ENCODE data around the gene GKAP1. TPM values are rescaled to one million over a fixed set of nuclear protein-coding genes. Genes with fewer than 3 reads are reported as not detected.

GKAP1 gene
- total RNA-seq, 4 donors from 2014 or later = 5.0 to 18.9 (median 10.2) TPM

DNA sequence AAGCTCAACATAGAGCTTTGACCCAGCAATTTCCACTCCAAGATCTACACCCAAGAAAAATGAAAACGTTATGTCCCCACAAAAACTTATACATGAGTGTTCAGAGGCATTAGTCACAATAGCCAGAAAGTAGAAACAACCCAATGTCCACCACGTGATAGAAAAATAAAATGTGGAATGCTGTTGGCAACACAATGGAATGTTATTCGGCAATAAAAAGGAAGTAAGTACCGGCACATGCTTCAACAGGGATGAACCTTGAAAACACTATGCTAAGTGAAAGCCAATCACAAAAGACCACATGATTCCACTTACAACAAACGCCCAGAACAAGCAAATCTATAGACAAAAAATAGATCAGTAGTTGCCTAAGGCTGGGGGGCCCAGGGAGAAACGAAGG is 115.8 kb downstream of the GKAP1 start:
- TF ChIP-seq, protein P1, sequence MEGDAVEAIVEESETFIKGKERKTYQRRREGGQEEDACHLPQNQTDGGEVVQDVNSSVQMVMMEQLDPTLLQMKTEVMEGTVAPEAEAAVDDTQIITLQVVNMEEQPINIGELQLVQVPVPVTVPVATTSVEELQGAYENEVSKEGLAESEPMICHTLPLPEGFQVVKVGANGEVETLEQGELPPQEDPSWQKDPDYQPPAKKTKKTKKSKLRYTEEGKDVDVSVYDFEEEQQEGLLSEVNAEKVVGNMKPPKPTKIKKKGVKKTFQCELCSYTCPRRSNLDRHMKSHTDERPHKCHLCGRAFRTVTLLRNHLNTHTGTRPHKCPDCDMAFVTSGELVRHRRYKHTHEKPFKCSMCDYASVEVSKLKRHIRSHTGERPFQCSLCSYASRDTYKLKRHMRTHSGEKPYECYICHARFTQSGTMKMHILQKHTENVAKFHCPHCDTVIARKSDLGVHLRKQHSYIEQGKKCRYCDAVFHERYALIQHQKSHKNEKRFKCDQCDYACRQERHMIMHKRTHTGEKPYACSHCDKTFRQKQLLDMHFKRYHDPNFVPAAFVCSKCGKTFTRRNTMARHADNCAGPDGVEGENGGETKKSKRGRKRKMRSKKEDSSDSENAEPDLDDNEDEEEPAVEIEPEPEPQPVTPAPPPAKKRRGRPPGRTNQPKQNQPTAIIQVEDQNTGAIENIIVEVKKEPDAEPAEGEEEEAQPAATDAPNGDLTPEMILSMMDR (IDR thresholded peaks at IDR 0.05) = no peak
- ATAC-seq (ENCODE audit: low FRiP score) (peak; percentile 48), DNase-seq (ENCODE audit: low spot score) (no peak)

DNA sequence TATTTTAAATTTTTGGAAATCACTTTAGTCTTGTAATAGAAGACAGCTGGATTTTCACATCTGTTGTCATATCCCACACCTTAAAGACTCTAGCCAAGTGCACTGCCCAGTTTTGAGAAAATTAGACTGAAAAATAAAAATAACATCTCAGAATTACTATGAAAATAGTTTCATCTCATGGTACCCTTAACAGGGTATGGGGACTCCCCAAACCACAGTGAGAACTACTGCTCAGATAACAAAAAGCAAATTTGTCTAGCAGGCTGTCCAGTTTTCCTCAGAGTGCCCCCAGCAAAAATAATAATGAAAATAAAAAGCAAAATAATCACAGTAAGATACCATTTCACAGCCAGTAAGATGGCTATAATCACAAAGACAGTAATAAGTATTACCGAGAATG is 116.3 kb downstream of the GKAP1 start:
- no peak for DNase-seq (ENCODE audit: low spot score)
- TF ChIP-seq, protein P1 (IDR thresholded peaks at IDR 0.05) = no peak
- ATAC-seq (ENCODE audit: low FRiP score) = no peak

DNA sequence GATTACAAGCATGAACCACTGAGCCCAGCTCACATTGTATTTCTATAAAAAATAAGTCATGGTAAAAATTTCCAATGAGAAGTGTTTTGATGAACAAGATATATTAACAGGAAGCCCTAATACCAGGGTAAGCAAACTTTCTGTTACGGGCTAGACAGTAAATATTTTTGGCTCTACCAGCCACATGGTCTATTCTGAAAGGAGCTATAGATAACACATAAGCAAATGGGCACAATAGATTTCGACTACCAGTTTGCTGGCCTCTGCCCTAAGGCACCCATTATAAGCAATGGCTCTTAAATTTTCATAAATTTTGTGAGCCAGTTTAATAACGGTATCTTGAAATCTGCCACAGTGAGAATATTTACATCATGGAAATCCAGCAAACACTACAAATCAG is 118.0 kb downstream of the GKAP1 start:
- no peak for ATAC-seq (ENCODE audit: low FRiP score)
- TF ChIP-seq, protein P1 (IDR thresholded peaks at IDR 0.05) = no peak

DNA sequence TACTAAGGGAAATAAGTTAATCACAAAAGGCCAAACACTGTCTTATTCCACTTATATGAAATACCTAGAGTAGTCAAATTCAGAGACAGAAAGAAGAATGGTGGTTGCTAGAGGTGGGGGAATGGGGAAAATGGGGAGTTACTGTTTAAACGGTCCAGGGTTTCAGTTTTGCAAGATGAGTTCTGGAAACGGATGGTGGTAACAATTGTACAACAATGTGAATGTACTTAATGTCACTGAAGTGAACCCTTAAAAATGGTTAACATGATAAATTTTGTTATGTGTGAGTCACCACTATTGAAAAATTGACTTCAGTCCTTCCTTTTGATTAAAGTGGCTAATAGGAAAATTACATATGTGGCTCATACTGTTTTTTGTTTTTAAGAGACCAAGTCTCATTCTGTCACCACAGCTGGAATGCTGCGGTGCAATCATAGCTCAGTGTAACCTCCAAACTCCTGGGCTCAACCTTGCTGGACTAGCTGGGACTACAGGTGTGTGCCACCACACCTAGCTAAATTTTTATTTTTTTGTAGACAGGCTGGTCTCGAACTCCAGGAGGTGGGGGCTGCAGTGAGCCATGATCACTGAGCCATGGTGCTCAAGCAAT is 118.5 kb downstream of the GKAP1 start:
- no peak for ATAC-seq (ENCODE audit: low FRiP score)
- TF ChIP-seq, protein P1 (IDR thresholded peaks at IDR 0.05) = no peak
- no peak for DNase-seq (ENCODE audit: low spot score)

More for the DNA sequence above, 118.0 kb downstream of the GKAP1 start:
- no peak for DNase-seq (ENCODE audit: low spot score)

DNA sequence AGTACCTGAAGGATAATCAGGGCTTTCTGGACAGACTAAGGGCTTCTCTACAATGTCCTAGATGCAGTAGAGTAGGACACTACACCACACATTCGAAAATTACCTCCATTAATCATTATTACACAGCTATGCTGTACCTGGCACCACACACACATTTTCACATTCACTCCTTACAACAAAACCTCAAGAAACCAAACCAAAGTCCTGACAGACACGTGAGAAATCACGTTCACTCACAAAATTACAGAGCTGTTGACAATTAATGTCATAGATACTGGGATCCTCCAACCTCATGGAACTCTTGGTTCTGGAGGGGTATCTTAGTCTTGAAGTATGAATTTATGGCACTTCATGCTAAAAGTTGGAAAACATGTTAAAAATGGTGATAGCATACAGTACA is 126.1 kb downstream of the GKAP1 start:
- ATAC-seq (ENCODE audit: low FRiP score) (no peak), DNase-seq (ENCODE audit: low spot score) (no peak)
- TF ChIP-seq, protein P1 (IDR thresholded peaks at IDR 0.05) = no peak

Other genes starting within 250 kb of the GKAP1 start
- 1 to 10 TPM; 5.9 to 9.0 (median 7.7) TPM for gene IDNK, start 194.6 kb downstream of the GKAP1 start, total RNA-seq
- 100 to 1,000 TPM; 107 to 150 (median 121) TPM for gene UBQLN1, start 109.8 kb downstream of the GKAP1 start, total RNA-seq
- 1 to 10 TPM; 3.0 to 5.7 (median 4.4) TPM for gene KIF27, start 103.7 kb upstream of the GKAP1 start, total RNA-seq
- 100 to 1,000 TPM; 417 to 565 (median 429) TPM for gene HNRNPK, start 162.4 kb upstream of the GKAP1 start, total RNA-seq
- gene RMI1, start 163.0 kb upstream of the GKAP1 start, total RNA-seq = 1 to 10 TPM; 2.0 to 8.0 (median 2.3) TPM